ENCODE results near the gene LRBA.

DNA sequence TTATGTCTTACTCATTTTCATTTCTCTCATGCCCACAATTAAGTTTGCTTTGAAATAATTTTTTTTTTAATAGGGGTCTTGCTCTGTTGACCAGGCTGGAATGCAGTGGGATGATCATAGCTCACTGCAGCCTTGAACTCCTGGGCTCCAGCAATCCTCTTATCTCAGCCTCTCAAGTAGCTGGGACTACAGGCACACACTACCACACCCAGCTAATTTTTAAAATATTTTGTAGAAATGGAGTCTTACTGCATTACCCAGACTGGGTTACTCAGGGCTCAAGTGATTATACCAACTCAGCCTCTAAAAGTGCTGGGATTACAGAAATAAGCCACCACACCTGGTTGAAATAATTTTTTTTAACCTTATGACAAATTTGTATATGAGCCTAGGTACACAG lies 452.3 kb downstream of the LRBA start:
- TF ChIP-seq EP300 (IDR thresholded peaks at IDR 0.05) (no peak), RFX5 (IDR thresholded peaks at IDR 0.05) (no peak), POLR2A (IDR thresholded peaks at IDR 0.05; ENCODE audit: low read length) (no peak), PHF8 (IDR thresholded peaks at IDR 0.05; ENCODE audit: borderline replicate concordance, low read depth) (no peak), NPAS2 (CRISPR knock-in tag; IDR thresholded peaks at IDR 0.05; ENCODE audit: borderline replicate concordance) (no peak), ELK1 (IDR thresholded peaks at IDR 0.05; ENCODE audit: low read depth, low read length) (no peak), ESRRA (IDR thresholded peaks at IDR 0.05; ENCODE audit: borderline replicate concordance, low read length) (no peak), RAD21 (conservative IDR thresholded peaks at IDR 0.05 in 1 of 2, IDR thresholded peaks at IDR 0.05 in 1 of 2) (no peak)
- TF ChIP-seq, protein P1, sequence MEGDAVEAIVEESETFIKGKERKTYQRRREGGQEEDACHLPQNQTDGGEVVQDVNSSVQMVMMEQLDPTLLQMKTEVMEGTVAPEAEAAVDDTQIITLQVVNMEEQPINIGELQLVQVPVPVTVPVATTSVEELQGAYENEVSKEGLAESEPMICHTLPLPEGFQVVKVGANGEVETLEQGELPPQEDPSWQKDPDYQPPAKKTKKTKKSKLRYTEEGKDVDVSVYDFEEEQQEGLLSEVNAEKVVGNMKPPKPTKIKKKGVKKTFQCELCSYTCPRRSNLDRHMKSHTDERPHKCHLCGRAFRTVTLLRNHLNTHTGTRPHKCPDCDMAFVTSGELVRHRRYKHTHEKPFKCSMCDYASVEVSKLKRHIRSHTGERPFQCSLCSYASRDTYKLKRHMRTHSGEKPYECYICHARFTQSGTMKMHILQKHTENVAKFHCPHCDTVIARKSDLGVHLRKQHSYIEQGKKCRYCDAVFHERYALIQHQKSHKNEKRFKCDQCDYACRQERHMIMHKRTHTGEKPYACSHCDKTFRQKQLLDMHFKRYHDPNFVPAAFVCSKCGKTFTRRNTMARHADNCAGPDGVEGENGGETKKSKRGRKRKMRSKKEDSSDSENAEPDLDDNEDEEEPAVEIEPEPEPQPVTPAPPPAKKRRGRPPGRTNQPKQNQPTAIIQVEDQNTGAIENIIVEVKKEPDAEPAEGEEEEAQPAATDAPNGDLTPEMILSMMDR (IDR thresholded peaks at IDR 0.05): no peak
- TF ChIP-seq, protein P2, sequence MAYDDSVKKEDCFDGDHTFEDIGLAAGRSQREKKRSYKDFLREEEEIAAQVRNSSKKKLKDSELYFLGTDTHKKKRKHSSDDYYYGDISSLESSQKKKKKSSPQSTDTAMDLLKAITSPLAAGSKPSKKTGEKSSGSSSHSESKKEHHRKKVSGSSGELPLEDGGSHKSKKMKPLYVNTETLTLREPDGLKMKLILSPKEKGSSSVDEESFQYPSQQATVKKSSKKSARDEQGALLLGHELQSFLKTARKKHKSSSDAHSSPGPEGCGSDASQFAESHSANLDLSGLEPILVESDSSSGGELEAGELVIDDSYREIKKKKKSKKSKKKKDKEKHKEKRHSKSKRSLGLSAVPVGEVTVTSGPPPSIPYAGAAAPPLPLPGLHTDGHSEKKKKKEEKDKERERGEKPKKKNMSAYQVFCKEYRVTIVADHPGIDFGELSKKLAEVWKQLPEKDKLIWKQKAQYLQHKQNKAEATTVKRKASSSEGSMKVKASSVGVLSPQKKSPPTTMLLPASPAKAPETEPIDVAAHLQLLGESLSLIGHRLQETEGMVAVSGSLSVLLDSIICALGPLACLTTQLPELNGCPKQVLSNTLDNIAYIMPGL (CRISPR knock-in tag; IDR thresholded peaks at IDR 0.05; ENCODE audit: borderline replicate concordance): no peak

All from A549 (cell line).